Inferior parietal cortex (tissue), 1 donor: ENCODE measurements around the gene NDFIP1.

Source experiments
- DNase-seq: peaks from one replicate; pipeline ENCODE4 v3.0.0-alpha.2; 2016; ENCODE audit errors: extremely low spot score

Gene NDFIP1

DNA sequence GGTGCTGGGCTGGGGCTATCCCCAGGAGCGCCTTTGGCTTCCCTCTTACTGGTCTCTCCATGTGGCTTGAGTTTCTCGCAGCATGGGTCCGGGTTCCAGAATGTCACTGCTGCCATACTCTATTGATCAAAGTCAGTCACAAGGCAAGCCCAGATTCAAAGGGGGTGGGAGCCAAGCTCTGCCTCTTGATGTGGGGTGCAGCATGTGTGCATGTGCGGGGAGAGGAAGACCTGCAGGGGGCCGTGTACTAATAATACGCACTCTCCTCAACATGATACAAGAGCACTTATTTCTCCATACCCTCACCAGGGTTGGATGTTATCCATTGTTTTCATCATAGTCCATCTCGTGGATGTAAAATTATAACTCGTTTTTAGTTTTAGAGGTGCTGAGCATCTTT, 81.2 kb downstream of the NDFIP1 start:
- no peak for DNase-seq

- no peak for DNase-seq
Measured at GRCh38 chr5:142191776-142192175, 83.2 kb downstream of the NDFIP1 start.

DNA sequence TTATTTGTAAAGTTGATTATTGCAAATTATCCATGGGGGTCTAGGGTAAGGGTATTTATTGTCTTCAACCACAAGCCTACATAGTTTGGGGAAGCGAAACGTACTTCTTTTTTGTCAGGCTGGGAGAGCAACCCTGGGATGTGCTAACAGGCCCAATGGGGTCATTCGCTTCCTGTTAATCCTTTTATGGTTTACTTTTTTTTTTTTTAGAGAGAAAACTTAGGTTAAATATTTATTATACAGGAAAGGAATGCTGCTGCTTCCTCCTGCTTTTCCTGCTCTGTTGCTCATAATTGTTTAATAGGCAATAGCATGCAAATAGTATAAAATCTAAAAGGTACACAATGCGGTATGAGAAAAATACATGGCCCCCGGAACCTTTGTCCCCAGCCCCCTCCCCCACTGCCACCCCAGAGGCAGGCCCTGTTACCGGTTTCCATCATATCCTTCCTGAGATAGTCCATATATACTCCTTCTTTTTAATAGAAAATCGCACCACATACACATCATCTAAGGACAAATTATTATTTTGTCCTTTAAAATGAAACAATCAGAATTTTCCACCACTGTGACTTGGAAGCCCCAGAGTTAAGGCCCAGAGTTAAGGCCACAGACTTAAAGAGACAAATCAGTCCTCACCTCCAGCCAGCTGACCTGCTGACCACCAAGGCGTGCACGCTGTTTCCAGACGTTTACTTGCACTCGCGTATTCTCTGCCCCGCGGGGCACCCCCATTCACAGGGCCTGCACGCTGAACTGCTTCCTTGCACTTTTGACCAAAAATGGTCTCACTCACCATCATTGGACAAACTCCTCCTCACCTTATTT, 83.9 kb downstream of the NDFIP1 start:
- no peak for DNase-seq

GRCh38 chr5:142193114-142193428, 84.5 kb downstream of the NDFIP1 start:
- no peak for DNase-seq

DNA sequence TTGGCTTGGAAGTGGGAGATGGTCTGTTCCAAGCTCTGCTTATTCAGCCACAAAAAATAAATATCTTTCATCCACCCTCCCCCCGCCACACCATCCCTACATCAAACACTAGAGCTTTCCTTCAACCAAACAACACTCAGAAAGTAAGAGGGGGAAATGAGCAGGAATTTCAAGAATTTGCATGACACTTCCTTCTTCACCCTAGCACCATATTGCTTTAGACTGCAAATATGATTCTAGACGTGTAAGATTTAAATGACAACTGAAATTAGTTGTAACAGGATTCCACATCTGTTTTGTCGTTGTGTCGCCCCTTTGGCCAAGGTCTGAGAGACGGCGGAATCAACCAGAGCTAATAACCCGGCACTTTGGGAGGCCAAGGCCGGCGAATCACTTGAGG, 88.5 kb downstream of the NDFIP1 start:
- no peak for DNase-seq

- DNase-seq, result no peak
Measured at GRCh38 chr5:142197781-142198180, 89.2 kb downstream of the NDFIP1 start.

- DNase-seq, result no peak
Measured at GRCh38 chr5:142199388-142199787, 90.8 kb downstream of the NDFIP1 start.

DNA sequence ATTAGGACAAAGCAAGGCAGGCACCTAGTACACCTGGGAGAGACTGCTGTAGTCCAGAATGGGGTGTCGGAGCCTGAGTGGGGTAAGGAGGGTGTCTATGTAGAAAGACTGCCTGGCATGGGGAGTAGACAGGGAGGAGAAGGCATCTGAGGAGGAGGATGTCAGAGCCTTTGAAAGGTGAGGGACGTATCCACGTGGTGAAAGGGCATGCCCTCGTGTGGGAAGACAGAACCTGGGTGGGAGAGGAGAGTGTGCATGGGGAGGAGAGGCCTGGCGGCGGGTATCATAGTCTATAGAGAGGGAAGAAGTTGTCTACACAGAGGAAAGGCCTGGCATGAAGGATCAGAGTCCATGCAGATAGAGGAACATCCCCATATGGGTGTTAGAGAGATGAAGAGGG, 91.8 kb downstream of the NDFIP1 start:
- DNase-seq, result no peak

- no peak for DNase-seq
Measured at GRCh38 chr5:142201471-142201887, 92.9 kb downstream of the NDFIP1 start.

DNA sequence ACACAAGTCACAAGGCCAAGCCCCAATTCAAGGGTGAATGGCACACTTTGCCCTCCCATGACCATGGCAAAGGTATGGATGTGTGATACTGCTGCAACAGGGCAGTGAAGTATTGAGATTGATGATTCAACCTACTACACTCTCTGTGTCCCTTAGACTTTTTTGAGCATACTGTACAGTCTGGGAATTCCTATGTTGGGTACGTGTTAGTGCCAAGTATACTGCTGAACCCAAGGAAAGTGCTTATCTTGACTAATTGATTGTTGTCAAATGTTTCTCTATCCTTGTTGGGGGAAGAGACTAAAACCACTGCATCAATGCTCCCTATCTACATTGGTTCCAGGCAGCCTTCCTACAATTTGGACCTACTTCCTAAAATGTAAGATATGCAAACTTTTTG, 93.7 kb downstream of the NDFIP1 start:
- no peak for DNase-seq
